ENCODE data around the gene FOXJ2. TPM values are rescaled to one million over a fixed set of nuclear protein-coding genes. Genes with fewer than 3 reads are reported as not detected.
"Not testable (repeated sequence)": the region's sequence is repeated elsewhere in the genome, so short reads cannot be mapped to it uniquely, and the experiment has no call there.

FOXJ2 gene
- total RNA-seq, 1 experiment from 2014 or later = 13.4 TPM

- H3K36me3 Mint-ChIP-seq (ENCODE audit: insufficient read depth, unreplicated experiment); H3K4me3 Mint-ChIP-seq (ENCODE audit: low read depth, unreplicated experiment); H3K9me3 Mint-ChIP-seq (ENCODE audit: low read depth, unreplicated experiment); intact Hi-C loops (cut with micrococcal nuclease; ENCODE audit: unreplicated experiment); H3K27ac Mint-ChIP-seq (ENCODE audit: unreplicated experiment); DNase-seq; H3K4me1 Mint-ChIP-seq (ENCODE audit: low read depth, unreplicated experiment); H3K27me3 Mint-ChIP-seq (ENCODE audit: unreplicated experiment); BruUV-seq (replicated peaks): not testable (repeated sequence)
- CTCF ChIA-PET = interaction anchor here (0.7 kb wide), 1 partner anchor 74 kb away, joined by 3 read pairs; no protein-coding TSS in a partner anchor
These were observed 27.6 kb upstream of the FOXJ2 start for GRCh38 chr12:8004897-8005296.

- TF ChIP-seq CTCF (IDR thresholded peaks at IDR 0.05; ENCODE audit: unreplicated experiment) = no peak
- DNase-seq = peak; percentile 19
- no TSS peak for BruUV-seq (replicated peaks)
- intact Hi-C loops (cut with micrococcal nuclease; ENCODE audit: unreplicated experiment) = no loop called here
- H3K36me3 Mint-ChIP-seq (ENCODE audit: insufficient read depth, unreplicated experiment) = no peaks in the 10 kb centered on the region
- H3K27me3 Mint-ChIP-seq (ENCODE audit: unreplicated experiment) = peaks cover 20% of the 10 kb centered on the region
- no peaks in the 10 kb centered on the region for H3K9me3 Mint-ChIP-seq (ENCODE audit: low read depth, unreplicated experiment)
- no peak overlapping the region for H3K4me3 Mint-ChIP-seq (ENCODE audit: low read depth, unreplicated experiment)
- CTCF ChIA-PET = interaction anchor here (1.0 kb wide), 1 partner anchor 78 kb away, joined by 3 read pairs; no protein-coding TSS in a partner anchor
- no peaks in the 10 kb centered on the region for H3K4me1 Mint-ChIP-seq (ENCODE audit: low read depth, unreplicated experiment)
- peak overlapping the region; percentile 5 for H3K27ac Mint-ChIP-seq (ENCODE audit: unreplicated experiment)
These were observed 21.2 kb upstream of the FOXJ2 start for GRCh38 chr12:8011331-8011730.

- BruUV-seq (replicated peaks) = no TSS peak
- Mint-ChIP-seq H3K27me3 (ENCODE audit: unreplicated experiment) (peaks cover 34% of the 10 kb centered on the region), H3K4me1 (ENCODE audit: low read depth, unreplicated experiment) (no peaks in the 10 kb centered on the region), H3K27ac (ENCODE audit: unreplicated experiment) (no peak overlapping the region), H3K9me3 (ENCODE audit: low read depth, unreplicated experiment) (no peaks in the 10 kb centered on the region), H3K36me3 (ENCODE audit: insufficient read depth, unreplicated experiment) (no peaks in the 10 kb centered on the region), H3K4me3 (ENCODE audit: low read depth, unreplicated experiment) (no peak overlapping the region)
- TF ChIP-seq CTCF (IDR thresholded peaks at IDR 0.05; ENCODE audit: unreplicated experiment) = no peak
- intact Hi-C loops (cut with micrococcal nuclease; ENCODE audit: unreplicated experiment) = no loop called here
- DNase-seq = no peak
- CTCF ChIA-PET = no interaction called here
These were observed 19.7 kb upstream of the FOXJ2 start for GRCh38 chr12:8012651-8013309.

- Mint-ChIP-seq H3K4me3 (ENCODE audit: low read depth, unreplicated experiment) (no peak overlapping the region), H3K27ac (ENCODE audit: unreplicated experiment) (no peak overlapping the region), H3K4me1 (ENCODE audit: low read depth, unreplicated experiment) (no peaks in the 10 kb centered on the region), H3K9me3 (ENCODE audit: low read depth, unreplicated experiment) (no peaks in the 10 kb centered on the region), H3K27me3 (ENCODE audit: unreplicated experiment) (peaks cover 38% of the 10 kb centered on the region), H3K36me3 (ENCODE audit: insufficient read depth, unreplicated experiment) (no peaks in the 10 kb centered on the region)
- CTCF ChIA-PET = no interaction called here
- no peak for TF ChIP-seq CTCF (IDR thresholded peaks at IDR 0.05; ENCODE audit: unreplicated experiment)
- BruUV-seq (replicated peaks) = no TSS peak
- no peak for DNase-seq
- intact Hi-C loops (cut with micrococcal nuclease; ENCODE audit: unreplicated experiment) = no loop called here
These were observed 17.7 kb upstream of the FOXJ2 start for GRCh38 chr12:8014836-8015235.

- DNase-seq; CTCF ChIA-PET; H3K27ac Mint-ChIP-seq (ENCODE audit: unreplicated experiment); BruUV-seq (replicated peaks); H3K9me3 Mint-ChIP-seq (ENCODE audit: low read depth, unreplicated experiment); H3K4me1 Mint-ChIP-seq (ENCODE audit: low read depth, unreplicated experiment); H3K36me3 Mint-ChIP-seq (ENCODE audit: insufficient read depth, unreplicated experiment); intact Hi-C loops (cut with micrococcal nuclease; ENCODE audit: unreplicated experiment): not testable (repeated sequence)
- Mint-ChIP-seq H3K27me3 (ENCODE audit: unreplicated experiment) (peaks cover 38% of the 10 kb centered on the region), H3K4me3 (ENCODE audit: low read depth, unreplicated experiment) (peak overlapping the region; percentile 45)
These were observed 14.3 kb upstream of the FOXJ2 start for GRCh38 chr12:8018213-8018612.

All from Calu3 (cell line).